ENCODE data around the gene RAI14.

DNA sequence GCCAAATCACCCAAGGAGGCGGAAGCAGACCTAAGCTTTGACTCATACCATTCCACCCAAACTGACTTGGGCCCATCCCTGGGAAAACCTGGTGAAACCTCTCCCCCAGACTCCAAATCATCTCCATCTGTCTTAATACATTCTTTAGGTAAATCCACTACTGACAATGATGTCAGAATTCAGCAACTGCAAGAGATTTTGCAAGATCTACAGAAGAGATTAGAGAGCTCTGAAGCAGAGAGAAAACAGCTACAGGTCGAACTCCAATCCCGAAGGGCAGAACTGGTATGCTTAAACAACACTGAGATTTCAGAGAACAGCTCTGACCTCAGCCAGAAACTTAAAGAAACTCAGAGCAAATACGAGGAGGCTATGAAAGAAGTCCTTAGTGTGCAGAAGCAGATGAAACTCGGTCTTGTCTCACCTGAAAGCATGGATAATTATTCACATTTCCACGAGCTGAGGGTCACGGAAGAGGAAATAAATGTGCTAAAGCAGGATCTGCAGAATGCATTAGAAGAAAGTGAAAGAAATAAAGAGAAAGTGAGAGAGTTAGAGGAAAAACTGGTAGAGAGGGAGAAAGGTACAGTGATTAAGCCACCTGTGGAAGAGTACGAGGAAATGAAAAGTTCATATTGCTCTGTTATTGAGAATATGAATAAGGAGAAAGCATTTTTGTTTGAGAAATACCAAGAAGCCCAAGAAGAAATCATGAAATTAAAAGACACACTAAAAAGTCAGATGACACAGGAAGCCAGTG lies 167.0 kb downstream of the RAI14 start:
- no peak for TF ChIP-seq CTCF (IDR thresholded peaks at IDR 0.05)
- no peak for TF ChIP-seq POLR2AphosphoS5 (IDR thresholded peaks at IDR 0.05; ENCODE audit: insufficient read depth in 1 of 2, low read depth in 1 of 2)

Data from vagina (tissue), 2 donors.